ENCODE data around the gene DMRTA2. TPM values are rescaled to one million over a fixed set of nuclear protein-coding genes. Genes with fewer than 3 reads are reported as not detected.

Gene DMRTA2
- total and polyA plus RNA-seq, 11 donors, result 0.10 TPM; not detected in 10

DNA sequence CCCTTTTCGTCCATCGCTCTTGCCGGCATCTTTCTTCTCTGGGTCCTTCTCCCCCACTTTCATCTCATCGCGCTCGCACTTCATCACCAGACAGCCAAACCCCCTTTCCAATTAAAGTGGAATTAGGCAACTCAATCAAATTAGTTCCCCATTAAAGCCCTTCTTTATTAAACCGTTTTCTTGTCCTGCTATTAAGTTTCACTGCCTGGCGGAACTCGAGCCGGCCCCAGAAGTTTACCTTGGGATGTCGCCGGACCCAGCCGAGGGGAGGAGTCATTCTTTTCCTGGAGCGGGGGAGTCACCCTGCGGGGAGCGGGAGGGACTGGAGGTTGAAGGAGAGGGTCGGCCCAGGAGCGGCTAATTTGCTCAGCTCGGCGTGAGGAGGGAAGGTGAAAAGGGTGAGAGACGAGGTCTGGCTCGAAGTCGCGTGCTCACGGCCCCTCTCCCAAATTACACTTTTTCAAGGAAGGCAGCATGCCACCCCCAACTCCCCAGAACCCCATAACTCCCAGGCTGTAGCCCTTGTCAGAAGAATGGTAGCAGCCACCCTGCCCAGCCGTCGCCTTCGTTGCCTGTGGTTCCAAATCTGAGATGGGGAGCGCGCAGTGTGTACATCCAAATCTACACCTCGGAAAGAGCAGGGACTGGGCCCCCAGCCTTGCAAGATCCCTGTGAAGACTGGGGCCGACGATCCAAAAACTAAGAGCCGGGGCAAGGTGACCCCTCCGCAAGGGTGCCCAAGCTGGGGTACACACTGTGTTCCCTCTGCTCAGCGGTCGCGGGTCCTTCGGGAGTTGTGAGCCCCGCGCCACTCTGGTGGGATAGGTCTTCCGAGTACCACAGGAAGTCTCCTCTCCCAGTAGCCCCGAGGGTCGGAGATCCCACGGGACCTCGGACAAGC, 6.4 kb downstream of the DMRTA2 start:
- H3K9me3 ChIP-seq, result peaks cover 0 to 12% (median 0%) of the 10 kb centered on the region in 12 donors
- no peak overlapping the region for H3K27ac ChIP-seq
- peaks cover 0 to 56% (median 15%) of the 10 kb centered on the region in 12 donors for H3K4me1 ChIP-seq
- ATAC-seq (no peak), DNase-seq (no peak)
- H3K4me3 ChIP-seq, result peak overlapping the region in 1 of 12 donors; percentile 17
- no peak for TF ChIP-seq POLR2A (IDR thresholded peaks at IDR 0.05)
- TF ChIP-seq CTCF (IDR thresholded peaks at IDR 0.05), result no peak
- intact Hi-C loops (cut with DNase I), result no loop called here
- peaks cover 51 to 95% (median 76%) of the 10 kb centered on the region in 9 donors for H3K27me3 ChIP-seq
- H3K36me3 ChIP-seq, result no peaks in the 10 kb centered on the region
- 2 to 3% (median 2%) methylated on average over 39 to 46 of the region's 46 CpGs for WGBS, 4 donors

DNA sequence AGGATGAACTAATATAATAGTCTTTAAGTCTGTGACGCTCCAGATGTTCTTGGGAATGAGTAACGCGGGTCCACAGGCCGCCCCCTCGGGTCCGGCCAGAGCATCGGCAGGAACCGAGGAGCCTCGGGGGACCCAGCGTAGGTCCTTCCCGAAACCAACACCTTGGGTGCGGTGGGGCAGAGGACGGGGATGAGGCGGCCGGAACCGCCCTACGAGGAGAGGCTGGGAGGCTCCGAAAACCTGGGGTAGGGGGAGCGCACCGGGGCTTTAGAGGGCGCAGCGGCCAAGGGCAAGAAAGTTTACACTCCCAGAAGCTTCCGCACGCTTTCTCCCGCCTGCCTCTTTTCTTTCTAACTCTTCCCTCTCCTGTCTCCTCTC, 7.1 kb downstream of the DMRTA2 start:
- H3K9me3 ChIP-seq, result peaks cover 0 to 12% (median 0%) of the 10 kb centered on the region in 12 donors
- no peak for DNase-seq
- peaks cover 47 to 91% (median 69%) of the 10 kb centered on the region in 9 donors for H3K27me3 ChIP-seq
- no peak overlapping the region for H3K27ac ChIP-seq
- intact Hi-C loops (cut with DNase I), result no loop called here
- no peak for ATAC-seq
- no peaks in the 10 kb centered on the region for H3K36me3 ChIP-seq
- H3K4me3 ChIP-seq, result no peak overlapping the region
- WGBS, 4 donors, result 1 to 2% (median 2%) methylated on average over 17 to 25 of the region's 25 CpGs
- TF ChIP-seq CTCF (IDR thresholded peaks at IDR 0.05), result no peak
- TF ChIP-seq POLR2A (IDR thresholded peaks at IDR 0.05), result no peak
- peaks cover 0 to 53% (median 15%) of the 10 kb centered on the region in 12 donors for H3K4me1 ChIP-seq

DNA sequence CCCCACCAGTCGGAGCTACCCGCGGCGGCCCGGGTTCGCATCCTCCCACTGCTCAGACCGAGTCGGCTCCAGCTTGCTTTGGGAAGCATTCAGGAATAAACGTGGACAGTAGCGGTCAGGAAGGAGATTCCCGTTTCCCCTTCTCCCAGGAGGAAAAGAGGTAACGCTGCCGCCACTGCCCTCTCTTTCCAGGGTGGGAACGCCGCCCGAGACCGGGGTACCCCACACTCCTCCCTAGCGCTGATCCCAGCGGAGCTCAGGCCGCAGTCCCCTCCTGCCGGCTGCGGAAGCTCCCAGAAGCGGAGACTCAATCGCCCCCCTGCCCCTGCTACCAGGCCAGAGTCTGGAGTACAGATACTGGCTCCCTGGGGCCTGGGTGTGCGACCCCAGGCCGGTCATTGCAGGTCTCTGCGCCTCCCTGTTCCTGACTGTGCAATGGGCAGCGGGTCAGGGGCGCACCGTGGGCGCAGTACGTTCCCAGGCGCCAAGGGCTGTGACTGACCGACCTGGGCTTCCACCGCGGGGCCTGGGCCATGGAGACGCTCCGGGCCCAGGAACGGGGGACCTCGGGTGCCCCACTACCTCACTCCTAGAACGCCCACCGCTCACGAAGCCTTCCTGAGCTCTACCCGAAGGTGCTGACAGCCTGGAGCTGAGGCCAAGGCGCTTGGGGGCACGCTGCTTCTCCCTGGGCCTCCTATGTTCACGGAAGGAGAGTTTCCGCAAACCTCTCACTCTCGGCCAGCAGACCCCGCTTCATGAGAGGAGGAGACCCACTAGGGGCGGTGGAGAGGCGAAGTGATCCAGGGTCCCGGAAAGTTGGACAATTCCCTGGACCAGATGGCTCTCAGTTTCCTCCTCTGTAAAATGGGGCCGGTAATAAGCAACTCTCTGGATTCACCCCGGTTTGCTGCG, 7.8 kb downstream of the DMRTA2 start:
- intact Hi-C loops (cut with DNase I), result no loop called here
- Histone ChIP-seq H3K4me1 (peaks cover 0 to 46% (median 15%) of the 10 kb centered on the region in 12 donors), H3K4me3 (no peak overlapping the region), H3K27ac (no peak overlapping the region), H3K9me3 (peaks cover 0 to 12% (median 0%) of the 10 kb centered on the region in 12 donors), H3K36me3 (no peaks in the 10 kb centered on the region), H3K27me3 (peaks cover 41 to 88% (median 62%) of the 10 kb centered on the region in 9 donors)
- DNase-seq (no peak), ATAC-seq (no peak)
- WGBS, 4 donors, result 3 to 5% (median 4%) methylated on average over 23 to 56 of the region's 56 CpGs
- TF ChIP-seq CTCF (IDR thresholded peaks at IDR 0.05) (no peak), POLR2A (IDR thresholded peaks at IDR 0.05) (no peak)

DNA sequence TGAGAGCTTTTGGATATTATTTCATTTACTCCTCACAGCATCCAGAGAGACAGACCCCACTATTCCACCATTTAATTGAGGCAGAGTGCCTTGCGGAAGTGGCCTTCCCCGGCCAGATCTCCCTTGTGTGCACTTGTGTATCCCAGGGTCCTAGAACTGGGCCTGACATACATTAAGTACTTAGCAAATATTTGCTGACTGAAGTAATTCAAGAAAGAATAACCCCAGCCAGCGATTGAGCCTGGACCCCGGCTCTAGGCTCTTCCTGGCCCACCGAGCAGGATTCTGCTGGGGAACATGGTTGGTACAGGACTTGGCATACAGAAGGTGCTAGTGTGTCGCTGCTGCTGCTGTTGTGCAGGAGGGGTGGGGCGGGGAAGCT, 8.4 kb downstream of the DMRTA2 start:
- DNase-seq, result no peak

More for the DNA sequence above, 8.4 kb downstream of the DMRTA2 start:
- Histone ChIP-seq H3K4me1 (peaks cover 0 to 45% (median 15%) of the 10 kb centered on the region in 12 donors), H3K36me3 (no peaks in the 10 kb centered on the region), H3K27me3 (peaks cover 39 to 84% (median 56%) of the 10 kb centered on the region in 9 donors), H3K9me3 (peaks cover 0 to 17% (median 0%) of the 10 kb centered on the region in 12 donors), H3K4me3 (no peak overlapping the region), H3K27ac (no peak overlapping the region)
- WGBS, 4 donors, result 25 to 44% (median 28%) methylated on average over 3 to 7 of the region's 7 CpGs
- intact Hi-C loops (cut with DNase I), result no loop called here
- no peak for TF ChIP-seq POLR2A (IDR thresholded peaks at IDR 0.05)
- no peak for TF ChIP-seq CTCF (IDR thresholded peaks at IDR 0.05)
- ATAC-seq, result no peak

Measured in heart left ventricle (tissue), 16 donors.